ENCODE results near the gene PPP2R2C. TPM values are rescaled to one million over a fixed set of nuclear protein-coding genes. Genes with fewer than 3 reads are reported as not detected.

Gene PPP2R2C
- total and polyA plus RNA-seq, 2 experiments from 2014 or later = 1.3 to 9.2 TPM

DNA sequence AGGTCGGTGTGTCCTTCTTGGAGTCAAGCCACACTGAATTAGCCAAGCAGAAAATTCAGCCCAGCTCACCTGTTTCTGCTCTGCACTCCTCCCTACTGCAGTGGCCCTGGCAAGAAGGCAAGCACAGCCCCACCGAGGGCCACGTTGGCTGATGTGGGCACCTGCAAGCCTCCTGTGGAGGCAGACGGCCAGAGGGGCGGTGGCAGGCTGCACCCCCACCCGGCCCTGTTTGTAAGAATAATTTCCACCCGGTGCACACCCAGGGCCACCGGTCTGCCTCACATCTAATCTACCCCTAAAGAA, 18.8 kb downstream of the PPP2R2C start (continued):
- no peak for TF ChIP-seq CREB1 (CRISPR knock-in tag; IDR thresholded peaks at IDR 0.05; ENCODE audit: low read depth)

DNA sequence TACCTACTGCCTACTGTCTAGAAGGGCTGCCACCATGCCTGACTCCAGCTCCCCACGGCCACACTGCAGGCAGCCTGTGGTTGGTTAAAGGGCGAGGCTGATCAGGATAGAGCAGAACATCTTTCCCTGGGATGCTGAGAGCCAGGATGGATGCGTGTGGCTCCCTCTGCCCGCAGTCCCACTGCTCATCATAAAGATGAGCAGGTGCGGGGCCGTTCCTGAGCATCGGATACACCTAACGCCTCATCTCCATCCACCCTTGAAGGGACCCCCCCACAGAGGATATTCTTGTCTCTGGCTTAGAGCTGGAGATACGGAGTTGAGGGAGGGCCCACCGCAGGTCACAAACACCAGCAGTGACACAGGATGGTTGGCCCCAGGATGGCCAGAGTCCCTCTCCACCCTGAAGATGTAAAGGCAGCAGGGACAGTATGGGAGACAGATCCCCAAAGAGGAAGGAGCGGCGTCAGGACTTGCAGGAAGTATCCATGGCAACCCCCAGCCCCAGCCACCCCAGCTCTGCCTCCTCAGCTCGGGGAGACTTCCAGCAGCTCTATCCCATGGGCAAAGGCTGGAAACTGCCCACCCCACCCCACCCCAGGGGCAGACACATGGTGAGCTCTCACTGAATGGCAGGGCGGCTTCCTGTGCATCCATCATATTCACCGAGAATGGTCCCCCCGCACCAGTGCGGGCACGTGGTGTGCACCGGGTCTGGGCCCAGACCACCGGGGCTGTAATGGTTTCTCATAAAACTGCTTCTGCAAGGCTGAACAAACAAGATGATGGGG, 19.3 kb downstream of the PPP2R2C start:
- H3K9me3 Mint-ChIP-seq = no peaks in the 10 kb centered on the region; the same call in 1 of the 3 replicates
- Histone ChIP-seq H3F3A (replicated peaks; ENCODE audit: low read depth) (no peaks in the 10 kb centered on the region), H3K9me2 (ENCODE audit: insufficient read depth) (no peaks in the 10 kb centered on the region), H4K20me1 (replicated peaks; ENCODE audit: insufficient read depth) (no peaks in the 10 kb centered on the region), H3K4me1 (ENCODE audit: insufficient read depth) (no peaks in the 10 kb centered on the region), H3K27me3 (ENCODE audit: insufficient read depth) (no peaks in the 10 kb centered on the region), H3K79me2 (replicated peaks; ENCODE audit: insufficient read depth) (no peaks in the 10 kb centered on the region), H2AFZ (no peak overlapping the region), H3K4me2 (no peak overlapping the region), H3K27ac (ENCODE audit: low read depth) (no peak overlapping the region), H3K4me3 (no peak overlapping the region), H3K36me3 (ENCODE audit: insufficient read depth) (no peaks in the 10 kb centered on the region)
- peaks cover 13% of the 10 kb centered on the region for H3K27me3 Mint-ChIP-seq (ENCODE audit: insufficient read depth, low read depth, poor library complexity)
- no peak overlapping the region for H3K4me3 Mint-ChIP-seq
- TF ChIP-seq, protein P1, sequence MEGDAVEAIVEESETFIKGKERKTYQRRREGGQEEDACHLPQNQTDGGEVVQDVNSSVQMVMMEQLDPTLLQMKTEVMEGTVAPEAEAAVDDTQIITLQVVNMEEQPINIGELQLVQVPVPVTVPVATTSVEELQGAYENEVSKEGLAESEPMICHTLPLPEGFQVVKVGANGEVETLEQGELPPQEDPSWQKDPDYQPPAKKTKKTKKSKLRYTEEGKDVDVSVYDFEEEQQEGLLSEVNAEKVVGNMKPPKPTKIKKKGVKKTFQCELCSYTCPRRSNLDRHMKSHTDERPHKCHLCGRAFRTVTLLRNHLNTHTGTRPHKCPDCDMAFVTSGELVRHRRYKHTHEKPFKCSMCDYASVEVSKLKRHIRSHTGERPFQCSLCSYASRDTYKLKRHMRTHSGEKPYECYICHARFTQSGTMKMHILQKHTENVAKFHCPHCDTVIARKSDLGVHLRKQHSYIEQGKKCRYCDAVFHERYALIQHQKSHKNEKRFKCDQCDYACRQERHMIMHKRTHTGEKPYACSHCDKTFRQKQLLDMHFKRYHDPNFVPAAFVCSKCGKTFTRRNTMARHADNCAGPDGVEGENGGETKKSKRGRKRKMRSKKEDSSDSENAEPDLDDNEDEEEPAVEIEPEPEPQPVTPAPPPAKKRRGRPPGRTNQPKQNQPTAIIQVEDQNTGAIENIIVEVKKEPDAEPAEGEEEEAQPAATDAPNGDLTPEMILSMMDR (conservative IDR thresholded peaks at IDR 0.05; ENCODE audit: low read depth in 2 of 2) = no peak
- no peak for TF ChIP-seq JUNB (IDR thresholded peaks at IDR 0.05; ENCODE audit: unreplicated experiment)
- TF ChIP-seq, protein P2, sequence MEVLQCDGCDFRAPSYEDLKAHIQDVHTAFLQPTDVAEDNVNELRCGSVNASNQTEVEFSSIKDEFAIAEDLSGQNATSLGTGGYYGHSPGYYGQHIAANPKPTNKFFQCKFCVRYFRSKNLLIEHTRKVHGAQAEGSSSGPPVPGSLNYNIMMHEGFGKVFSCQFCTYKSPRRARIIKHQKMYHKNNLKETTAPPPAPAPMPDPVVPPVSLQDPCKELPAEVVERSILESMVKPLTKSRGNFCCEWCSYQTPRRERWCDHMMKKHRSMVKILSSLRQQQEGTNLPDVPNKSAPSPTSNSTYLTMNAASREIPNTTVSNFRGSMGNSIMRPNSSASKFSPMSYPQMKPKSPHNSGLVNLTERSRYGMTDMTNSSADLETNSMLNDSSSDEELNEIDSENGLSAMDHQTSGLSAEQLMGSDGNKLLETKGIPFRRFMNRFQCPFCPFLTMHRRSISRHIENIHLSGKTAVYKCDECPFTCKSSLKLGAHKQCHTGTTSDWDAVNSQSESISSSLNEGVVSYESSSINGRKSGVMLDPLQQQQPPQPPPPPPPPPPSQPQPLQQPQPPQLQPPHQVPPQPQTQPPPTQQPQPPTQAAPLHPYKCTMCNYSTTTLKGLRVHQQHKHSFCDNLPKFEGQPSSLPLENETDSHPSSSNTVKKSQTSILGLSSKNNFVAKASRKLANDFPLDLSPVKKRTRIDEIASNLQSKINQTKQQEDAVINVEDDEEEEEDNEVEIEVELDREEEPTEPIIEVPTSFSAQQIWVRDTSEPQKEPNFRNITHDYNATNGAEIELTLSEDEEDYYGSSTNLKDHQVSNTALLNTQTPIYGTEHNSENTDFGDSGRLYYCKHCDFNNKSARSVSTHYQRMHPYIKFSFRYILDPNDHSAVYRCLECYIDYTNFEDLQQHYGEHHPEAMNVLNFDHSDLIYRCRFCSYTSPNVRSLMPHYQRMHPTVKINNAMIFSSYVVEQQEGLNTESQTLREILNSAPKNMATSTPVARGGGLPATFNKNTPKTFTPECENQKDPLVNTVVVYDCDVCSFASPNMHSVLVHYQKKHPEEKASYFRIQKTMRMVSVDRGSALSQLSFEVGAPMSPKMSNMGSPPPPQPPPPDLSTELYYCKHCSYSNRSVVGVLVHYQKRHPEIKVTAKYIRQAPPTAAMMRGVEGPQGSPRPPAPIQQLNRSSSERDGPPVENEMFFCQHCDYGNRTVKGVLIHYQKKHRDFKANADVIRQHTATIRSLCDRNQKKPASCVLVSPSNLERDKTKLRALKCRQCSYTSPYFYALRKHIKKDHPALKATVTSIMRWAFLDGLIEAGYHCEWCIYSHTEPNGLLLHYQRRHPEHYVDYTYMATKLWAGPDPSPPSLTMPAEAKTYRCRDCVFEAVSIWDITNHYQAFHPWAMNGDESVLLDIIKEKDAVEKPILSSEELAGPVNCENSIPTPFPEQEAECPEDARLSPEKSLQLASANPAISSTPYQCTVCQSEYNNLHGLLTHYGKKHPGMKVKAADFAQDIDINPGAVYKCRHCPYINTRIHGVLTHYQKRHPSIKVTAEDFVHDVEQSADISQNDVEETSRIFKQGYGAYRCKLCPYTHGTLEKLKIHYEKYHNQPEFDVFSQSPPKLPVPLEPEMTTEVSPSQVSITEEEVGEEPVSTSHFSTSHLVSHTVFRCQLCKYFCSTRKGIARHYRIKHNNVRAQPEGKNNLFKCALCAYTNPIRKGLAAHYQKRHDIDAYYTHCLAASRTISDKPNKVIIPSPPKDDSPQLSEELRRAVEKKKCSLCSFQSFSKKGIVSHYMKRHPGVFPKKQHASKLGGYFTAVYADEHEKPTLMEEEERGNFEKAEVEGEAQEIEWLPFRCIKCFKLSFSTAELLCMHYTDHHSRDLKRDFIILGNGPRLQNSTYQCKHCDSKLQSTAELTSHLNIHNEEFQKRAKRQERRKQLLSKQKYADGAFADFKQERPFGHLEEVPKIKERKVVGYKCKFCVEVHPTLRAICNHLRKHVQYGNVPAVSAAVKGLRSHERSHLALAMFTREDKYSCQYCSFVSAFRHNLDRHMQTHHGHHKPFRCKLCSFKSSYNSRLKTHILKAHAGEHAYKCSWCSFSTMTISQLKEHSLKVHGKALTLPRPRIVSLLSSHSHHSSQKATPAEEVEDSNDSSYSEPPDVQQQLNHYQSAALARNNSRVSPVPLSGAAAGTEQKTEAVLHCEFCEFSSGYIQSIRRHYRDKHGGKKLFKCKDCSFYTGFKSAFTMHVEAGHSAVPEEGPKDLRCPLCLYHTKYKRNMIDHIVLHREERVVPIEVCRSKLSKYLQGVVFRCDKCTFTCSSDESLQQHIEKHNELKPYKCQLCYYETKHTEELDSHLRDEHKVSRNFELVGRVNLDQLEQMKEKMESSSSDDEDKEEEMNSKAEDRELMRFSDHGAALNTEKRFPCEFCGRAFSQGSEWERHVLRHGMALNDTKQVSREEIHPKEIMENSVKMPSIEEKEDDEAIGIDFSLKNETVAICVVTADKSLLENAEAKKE (CRISPR knock-in tag; IDR thresholded peaks at IDR 0.05) = no peak
- no peak for TF ChIP-seq EZH2 (IDR thresholded peaks at IDR 0.05; ENCODE audit: low read depth, unreplicated experiment)
- TF ChIP-seq ZNF331 (CRISPR knock-in tag; IDR thresholded peaks at IDR 0.05; ENCODE audit: low read depth) = no peak
- DNase-seq (ENCODE audit: low spot score) (no peak), ATAC-seq (no peak)
- no peaks in the 10 kb centered on the region; the same call in 2 of the 3 replicates for H3K4me1 Mint-ChIP-seq
- no peaks in the 10 kb centered on the region for H3K36me3 Mint-ChIP-seq (ENCODE audit: low read depth)
- no peak overlapping the region for H3K27ac Mint-ChIP-seq

All from GM23338 (cell line).